ENCODE measurements around the gene SELENOV. TPM values are rescaled to one million over a fixed set of nuclear protein-coding genes. Genes with fewer than 3 reads are reported as not detected.

SELENOV gene
- total and polyA plus RNA-seq, 4 donors: not detected

- intact Hi-C loops (cut with DNase I): no loop called here
- DNase-seq (no peak), ATAC-seq (ENCODE audit: low FRiP score) (no peak)
- Histone ChIP-seq H3K27ac (ENCODE audit: low read depth in 1 of 2, low read length in 2 of 2) (no peak within 1 kb of the TSS), H3K9me3 (ENCODE audit: control insufficient read depth, low read length) (no peaks in the 10 kb centered on the region), H3K4me3 (ENCODE audit: low read length in 2 of 2) (no peak within 1 kb of the TSS), H3K36me3 (ENCODE audit: control insufficient read depth in 1 of 2, insufficient read depth in 2 of 2, low read length in 1 of 2) (no peaks in the 10 kb centered on the region), H3K4me1 (ENCODE audit: control insufficient read depth in 1 of 2, insufficient read depth in 2 of 2, low read length in 2 of 2) (no peaks in the 10 kb centered on the region), H3K27me3 (ENCODE audit: control insufficient read depth in 1 of 2, insufficient read depth in 2 of 2, low read length in 1 of 2) (no peaks in the 10 kb centered on the region)
- WGBS, 2 donors: 1% methylated on average over 41 to 60 of the region's 60 CpGs
Observed at GRCh38 chr19:39498798-39499642, 15.9 kb upstream of the SELENOV start, which contains the start of gene DLL3. TSS of gene DLL3 (plus strand) at chr19:39498947. CDS start at chr19:39498975, 28 bp downstream.

GRCh38 chr19:39499932-39500331 is 15.0 kb upstream of the SELENOV start:
- Histone ChIP-seq H3K27ac (ENCODE audit: low read depth in 1 of 2, low read length in 2 of 2) (no peak overlapping the region), H3K36me3 (ENCODE audit: control insufficient read depth in 1 of 2, insufficient read depth in 2 of 2, low read length in 1 of 2) (no peaks in the 10 kb centered on the region), H3K27me3 (ENCODE audit: control insufficient read depth in 1 of 2, insufficient read depth in 2 of 2, low read length in 1 of 2) (no peaks in the 10 kb centered on the region), H3K4me1 (ENCODE audit: control insufficient read depth in 1 of 2, insufficient read depth in 2 of 2, low read length in 2 of 2) (no peaks in the 10 kb centered on the region), H3K4me3 (ENCODE audit: low read length in 2 of 2) (no peak overlapping the region), H3K9me3 (ENCODE audit: control insufficient read depth, low read length) (no peaks in the 10 kb centered on the region)
- ATAC-seq (ENCODE audit: low FRiP score) (no peak), DNase-seq (no peak)
- intact Hi-C loops (cut with DNase I): no loop called here
- 75 to 78% methylated on average over 8 of the region's 8 CpGs for WGBS, 2 donors

- H3K4me1 ChIP-seq (ENCODE audit: control insufficient read depth in 1 of 2, insufficient read depth in 2 of 2, low read length in 2 of 2): no peaks in the 10 kb centered on the region
- H3K27me3 ChIP-seq (ENCODE audit: control insufficient read depth in 1 of 2, insufficient read depth in 2 of 2, low read length in 1 of 2): no peaks in the 10 kb centered on the region
- no peaks in the 10 kb centered on the region for H3K9me3 ChIP-seq (ENCODE audit: control insufficient read depth, low read length)
- DNase-seq (no peak), ATAC-seq (ENCODE audit: low FRiP score) (no peak)
- WGBS, 2 donors: 36 to 38% methylated on average over 4 of the region's 4 CpGs
- intact Hi-C loops (cut with DNase I): no loop called here
- H3K4me3 ChIP-seq (ENCODE audit: low read length in 2 of 2): no peak overlapping the region
- H3K36me3 ChIP-seq (ENCODE audit: control insufficient read depth in 1 of 2, insufficient read depth in 2 of 2, low read length in 1 of 2): no peaks in the 10 kb centered on the region
- H3K27ac ChIP-seq (ENCODE audit: low read depth in 1 of 2, low read length in 2 of 2): no peak overlapping the region
Observed at GRCh38 chr19:39500543-39500942, 14.4 kb upstream of the SELENOV start.

- Histone ChIP-seq H3K27me3 (ENCODE audit: control insufficient read depth in 1 of 2, insufficient read depth in 2 of 2, low read length in 1 of 2) (no peaks in the 10 kb centered on the region), H3K4me1 (ENCODE audit: control insufficient read depth in 1 of 2, insufficient read depth in 2 of 2, low read length in 2 of 2) (no peaks in the 10 kb centered on the region), H3K4me3 (ENCODE audit: low read length in 2 of 2) (no peak overlapping the region), H3K9me3 (ENCODE audit: control insufficient read depth, low read length) (no peaks in the 10 kb centered on the region), H3K36me3 (ENCODE audit: control insufficient read depth in 1 of 2, insufficient read depth in 2 of 2, low read length in 1 of 2) (no peaks in the 10 kb centered on the region), H3K27ac (ENCODE audit: low read depth in 1 of 2, low read length in 2 of 2) (no peak overlapping the region)
- no peak for DNase-seq
- ATAC-seq (ENCODE audit: low FRiP score): no peak
- 75 to 79% methylated on average over 5 of the region's 5 CpGs for WGBS, 2 donors
- intact Hi-C loops (cut with DNase I): no loop called here
Observed at GRCh38 chr19:39501340-39501739, 13.6 kb upstream of the SELENOV start.

- H3K27ac ChIP-seq (ENCODE audit: low read depth in 1 of 2, low read length in 2 of 2): no peak overlapping the region
- no peaks in the 10 kb centered on the region for H3K4me1 ChIP-seq (ENCODE audit: control insufficient read depth in 1 of 2, insufficient read depth in 2 of 2, low read length in 2 of 2)
- no peaks in the 10 kb centered on the region for H3K36me3 ChIP-seq (ENCODE audit: control insufficient read depth in 1 of 2, insufficient read depth in 2 of 2, low read length in 1 of 2)
- WGBS, 2 donors: 11 to 14% methylated on average over 49 to 69 of the region's 69 CpGs
- H3K4me3 ChIP-seq (ENCODE audit: low read length in 2 of 2): no peak overlapping the region
- intact Hi-C loops (cut with DNase I): no loop called here
- no peaks in the 10 kb centered on the region for H3K9me3 ChIP-seq (ENCODE audit: control insufficient read depth, low read length)
- peak; percentile 87 for ATAC-seq (ENCODE audit: low FRiP score)
- DNase-seq: peak; percentile 73 to 80
- peaks cover 0 to 4% of the 10 kb centered on the region in 2 donors for H3K27me3 ChIP-seq (ENCODE audit: control insufficient read depth in 1 of 2, insufficient read depth in 2 of 2, low read length in 1 of 2)
Observed at GRCh38 chr19:39502640-39503417, 12.1 kb upstream of the SELENOV start.

- H3K4me1 ChIP-seq (ENCODE audit: control insufficient read depth in 1 of 2, insufficient read depth in 2 of 2, low read length in 2 of 2): no peaks in the 10 kb centered on the region
- H3K4me3 ChIP-seq (ENCODE audit: low read length in 2 of 2): no peak overlapping the region
- DNase-seq: no peak
- H3K27ac ChIP-seq (ENCODE audit: low read depth in 1 of 2, low read length in 2 of 2): no peak overlapping the region
- 53 to 68% methylated on average over 7 of the region's 7 CpGs for WGBS, 2 donors
- intact Hi-C loops (cut with DNase I): no loop called here
- H3K36me3 ChIP-seq (ENCODE audit: control insufficient read depth in 1 of 2, insufficient read depth in 2 of 2, low read length in 1 of 2): no peaks in the 10 kb centered on the region
- ATAC-seq (ENCODE audit: low FRiP score): no peak
- peaks cover 0 to 4% of the 10 kb centered on the region in 2 donors for H3K27me3 ChIP-seq (ENCODE audit: control insufficient read depth in 1 of 2, insufficient read depth in 2 of 2, low read length in 1 of 2)
- no peaks in the 10 kb centered on the region for H3K9me3 ChIP-seq (ENCODE audit: control insufficient read depth, low read length)
Observed at GRCh38 chr19:39506598-39506943, 8.4 kb upstream of the SELENOV start.

- DNase-seq: no peak
- WGBS, 2 donors: 4 to 6% methylated on average over 76 to 96 of the region's 96 CpGs
- H3K27me3 ChIP-seq (ENCODE audit: control insufficient read depth in 1 of 2, insufficient read depth in 2 of 2, low read length in 1 of 2): peaks cover 0 to 4% of the 10 kb centered on the region in 2 donors
Observed at GRCh38 chr19:39506944-39507714, 7.8 kb upstream of the SELENOV start.

GRCh38 chr19:39507715-39508364 is 7.1 kb upstream of the SELENOV start:
- DNase-seq (no peak), ATAC-seq (ENCODE audit: low FRiP score) (no peak)
- H3K4me1 ChIP-seq (ENCODE audit: control insufficient read depth in 1 of 2, insufficient read depth in 2 of 2, low read length in 2 of 2): no peaks in the 10 kb centered on the region
- peaks cover 0 to 4% of the 10 kb centered on the region in 2 donors for H3K27me3 ChIP-seq (ENCODE audit: control insufficient read depth in 1 of 2, insufficient read depth in 2 of 2, low read length in 1 of 2)
- intact Hi-C loops (cut with DNase I): no loop called here
- H3K36me3 ChIP-seq (ENCODE audit: control insufficient read depth in 1 of 2, insufficient read depth in 2 of 2, low read length in 1 of 2): no peaks in the 10 kb centered on the region
- WGBS, 2 donors: 40 to 49% methylated on average over 24 of the region's 24 CpGs
- H3K9me3 ChIP-seq (ENCODE audit: control insufficient read depth, low read length): no peaks in the 10 kb centered on the region
- H3K27ac ChIP-seq (ENCODE audit: low read depth in 1 of 2, low read length in 2 of 2): no peak overlapping the region
- peak overlapping the region in 1 of 2 donors; percentile 22 for H3K4me3 ChIP-seq (ENCODE audit: low read length in 2 of 2)

More at GRCh38 chr19:39506944-39507714, 7.8 kb upstream of the SELENOV start:
- Histone ChIP-seq H3K9me3 (ENCODE audit: control insufficient read depth, low read length) (no peaks in the 10 kb centered on the region), H3K27ac (ENCODE audit: low read depth in 1 of 2, low read length in 2 of 2) (no peak overlapping the region), H3K4me3 (ENCODE audit: low read length in 2 of 2) (peak overlapping the region in 1 of 2 donors; percentile 22), H3K4me1 (ENCODE audit: control insufficient read depth in 1 of 2, insufficient read depth in 2 of 2, low read length in 2 of 2) (no peaks in the 10 kb centered on the region), H3K36me3 (ENCODE audit: control insufficient read depth in 1 of 2, insufficient read depth in 2 of 2, low read length in 1 of 2) (no peaks in the 10 kb centered on the region)
- intact Hi-C loops (cut with DNase I): no loop called here
- no peak for ATAC-seq (ENCODE audit: low FRiP score)
